Lower lobe of right lung (tissue), 2 donors: ENCODE measurements around the gene CD160. TPM values are rescaled to one million over a fixed set of nuclear protein-coding genes. Genes with fewer than 3 reads are reported as not detected.
"Not testable (repeated sequence)": the region's sequence is repeated elsewhere in the genome, so short reads cannot be mapped to it uniquely, and the experiment has no call there.

ENCODE experiments used
- ATAC-seq, 2 donors: fragments of 200-7000 bp; cut with Tn5 transposase; one replicate each; pipeline ENCODE4 v1.9.1; 2020 to 2022; ENCODE audit warnings: mild to moderate bottlenecking in 2 of 2, moderate library complexity in 2 of 2
- DNase-seq: peaks from one replicate; pipeline ENCODE4 v3.0.0-alpha.2; 2020
- H3K27ac ChIP-seq: fragments of 200-600 bp; one replicate; pipeline ENCODE4 v1.8.0; 2022
- H3K27me3 ChIP-seq: fragments of 200-600 bp; one replicate; pipeline ENCODE4 v1.8.0; 2022; ENCODE audit warnings: low read depth
- H3K36me3 ChIP-seq: fragments of 200-600 bp; one replicate; pipeline ENCODE4 v1.8.0; 2022; ENCODE audit warnings: mild to moderate bottlenecking
- H3K4me1 ChIP-seq: fragments of 200-600 bp; one replicate; pipeline ENCODE4 v1.8.0; 2022
- H3K4me3 ChIP-seq: fragments of 200-600 bp; one replicate; pipeline ENCODE4 v1.8.0; 2022; ENCODE audit warnings: mild to moderate bottlenecking
- H3K9me3 ChIP-seq: fragments of 200-600 bp; one replicate; pipeline ENCODE4 v1.8.0; 2022
- CTCF ChIP-seq: fragments of 200-600 bp; IDR thresholded peaks from one replicate; pipeline ENCODE4 v1.8.0; 2022; ENCODE audit warnings: antibody characterized with exemption, mild to moderate bottlenecking
- intact Hi-C: fragments of 100-400 bp; cut with DNase I; formaldehyde crosslinking; loops from one replicate; pipeline ENCODE4 v1.11.0; 2022
- long read RNA-seq: library from polyadenylated mRNA; unstranded; transcript quantifications from one replicate; pipeline ENCODE4 v2.0.0, GENCODE V29; 2021
- total RNA-seq: library from RNA; stranded (reverse); fragmentation: NEBNext Ultra II Directional; extraction: Animal tissue kit (Norgen Biotek cat#: 25700); gene quantifications from one replicate; pipeline ENCODE4 v1.2.1, GENCODE V29; 2021
- donor health status: DM: no; HTN: yes; CAD: no; lungs with severe emphysema.

The CD160 gene
- total RNA-seq = 1.1 TPM
- long read RNA-seq, partial matches to known transcripts = 0 of 3 reads
- long read RNA-seq, other reads (novel, unspliced or antisense) = 3 of 3 reads

- intact Hi-C loops = no loop called here
- H3K36me3 ChIP-seq = no peaks in the 10 kb centered on the region
- no peak within 1 kb of the TSS for H3K27ac ChIP-seq
- DNase-seq (no peak), ATAC-seq (no peak)
- TF ChIP-seq CTCF = no peak
- H3K9me3 ChIP-seq = no peaks in the 10 kb centered on the region
- H3K4me1 ChIP-seq = peaks cover 11% of the 10 kb centered on the region
- peaks cover 12% of the 10 kb centered on the region for H3K27me3 ChIP-seq
- no peak within 1 kb of the TSS for H3K4me3 ChIP-seq
Measured at GRCh38 chr1:145719230-145720079, at the start of gene CD160. Gene CD160 (plus strand): TSS chr1:145719499. CDS start chr1:145728328, 8,829 bp downstream.

- H3K9me3 ChIP-seq, H3K36me3 ChIP-seq, H3K27ac ChIP-seq, ATAC-seq, DNase-seq, H3K4me1 ChIP-seq, H3K27me3 ChIP-seq, H3K4me3 ChIP-seq, intact Hi-C loops: not testable (repeated sequence)
Measured at GRCh38 chr1:145670995-145671745, 48.1 kb upstream of the CD160 start.

GRCh38 chr1:145673217-145673616 is 46.1 kb upstream of the CD160 start:
- intact Hi-C loops, H3K27ac ChIP-seq, H3K4me3 ChIP-seq, H3K9me3 ChIP-seq, H3K27me3 ChIP-seq, ATAC-seq, H3K36me3 ChIP-seq, DNase-seq, H3K4me1 ChIP-seq: not testable (repeated sequence)

- H3K27me3 ChIP-seq, H3K36me3 ChIP-seq, H3K4me3 ChIP-seq, H3K27ac ChIP-seq, ATAC-seq, intact Hi-C loops, DNase-seq, H3K4me1 ChIP-seq, H3K9me3 ChIP-seq: not testable (repeated sequence)
Measured at GRCh38 chr1:145684858-145685257, 34.4 kb upstream of the CD160 start.

- H3K4me3 ChIP-seq, H3K27ac ChIP-seq, intact Hi-C loops, H3K4me1 ChIP-seq, H3K9me3 ChIP-seq, H3K36me3 ChIP-seq, DNase-seq, H3K27me3 ChIP-seq: not testable (repeated sequence)
- ATAC-seq = peak in 1 of 2 donors; percentile 53
Measured at GRCh38 chr1:145686078-145686477, 33.2 kb upstream of the CD160 start.

GRCh38 chr1:145688328-145688727 is 31.0 kb upstream of the CD160 start:
- DNase-seq = no peak
- no peak for TF ChIP-seq CTCF
- H3K9me3 ChIP-seq = no peaks in the 10 kb centered on the region
- H3K4me3 ChIP-seq = no peak overlapping the region
- no peaks in the 10 kb centered on the region for H3K36me3 ChIP-seq
- H3K27me3 ChIP-seq = no peaks in the 10 kb centered on the region
- no peak for ATAC-seq
- H3K4me1 ChIP-seq = no peaks in the 10 kb centered on the region
- H3K27ac ChIP-seq = no peak overlapping the region
- intact Hi-C loops = no loop called here

GRCh38 chr1:145688924-145689323 is 30.4 kb upstream of the CD160 start:
- TF ChIP-seq CTCF = no peak
- Histone ChIP-seq H3K9me3 (no peaks in the 10 kb centered on the region), H3K27me3 (no peaks in the 10 kb centered on the region), H3K4me1 (no peaks in the 10 kb centered on the region), H3K36me3 (no peaks in the 10 kb centered on the region), H3K27ac (no peak overlapping the region), H3K4me3 (no peak overlapping the region)
- intact Hi-C loops = no loop called here
- DNase-seq (no peak), ATAC-seq (no peak)
